GM12891 (cell line): ENCODE results near the gene MOB3C.

Source experiments
- POLR2A ChIP-seq: IDR thresholded peaks from 2 replicates; pipeline ENCODE4 v1.6.1; 2011; ENCODE audit warnings: low read depth, low read length, control low read depth
- POLR2AphosphoS5 ChIP-seq: IDR thresholded peaks from 2 replicates; pipeline ENCODE4 v1.6.1; 2011; ENCODE audit warnings: low read depth, low read length, control low read depth
- POU2F2 ChIP-seq: IDR thresholded peaks from 2 replicates; pipeline ENCODE4 v1.6.1; 2011; ENCODE audit warnings: low read depth, mild to moderate bottlenecking, control low read depth, low read length, moderate library complexity

DNA sequence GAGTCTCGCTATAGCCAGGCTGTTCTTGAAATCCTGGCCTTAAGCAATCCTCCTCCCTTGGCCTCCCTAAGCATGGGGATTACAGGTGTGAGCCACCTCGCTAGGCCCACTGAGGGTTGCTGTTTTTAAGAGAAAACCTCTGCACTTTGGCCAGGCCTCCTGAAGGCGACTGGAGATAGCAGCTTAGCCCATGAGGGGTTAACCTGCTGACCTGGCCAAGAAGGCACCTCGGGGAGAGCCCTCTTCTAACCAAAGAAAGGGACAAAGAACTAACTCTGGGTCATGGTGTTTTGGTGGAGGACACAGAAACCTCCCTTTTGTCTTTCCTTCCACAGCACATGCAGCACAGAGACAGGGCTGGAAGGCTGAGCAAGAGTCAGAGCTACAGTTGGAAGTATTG, 47.5 kb downstream of the MOB3C start:
- TF ChIP-seq POLR2AphosphoS5 = no peak
- no peak for TF ChIP-seq POLR2A
- TF ChIP-seq POU2F2 = no peak
